Mesangial cell (primary cell): ENCODE data around the gene SUFU. TPM values are rescaled to one million over a fixed set of nuclear protein-coding genes. Genes with fewer than 3 reads are reported as not detected.

Source experiments
- total RNA-seq: library from RNA; depleted of rRNA; stranded (reverse); fragments of >200 nt; gene quantifications from 2 replicates; pipeline ENCODE4 v1.2.3, GENCODE V29; 2015

SUFU gene
- total RNA-seq: 6.5 and 11.0 TPM in 2 replicates

DNA sequence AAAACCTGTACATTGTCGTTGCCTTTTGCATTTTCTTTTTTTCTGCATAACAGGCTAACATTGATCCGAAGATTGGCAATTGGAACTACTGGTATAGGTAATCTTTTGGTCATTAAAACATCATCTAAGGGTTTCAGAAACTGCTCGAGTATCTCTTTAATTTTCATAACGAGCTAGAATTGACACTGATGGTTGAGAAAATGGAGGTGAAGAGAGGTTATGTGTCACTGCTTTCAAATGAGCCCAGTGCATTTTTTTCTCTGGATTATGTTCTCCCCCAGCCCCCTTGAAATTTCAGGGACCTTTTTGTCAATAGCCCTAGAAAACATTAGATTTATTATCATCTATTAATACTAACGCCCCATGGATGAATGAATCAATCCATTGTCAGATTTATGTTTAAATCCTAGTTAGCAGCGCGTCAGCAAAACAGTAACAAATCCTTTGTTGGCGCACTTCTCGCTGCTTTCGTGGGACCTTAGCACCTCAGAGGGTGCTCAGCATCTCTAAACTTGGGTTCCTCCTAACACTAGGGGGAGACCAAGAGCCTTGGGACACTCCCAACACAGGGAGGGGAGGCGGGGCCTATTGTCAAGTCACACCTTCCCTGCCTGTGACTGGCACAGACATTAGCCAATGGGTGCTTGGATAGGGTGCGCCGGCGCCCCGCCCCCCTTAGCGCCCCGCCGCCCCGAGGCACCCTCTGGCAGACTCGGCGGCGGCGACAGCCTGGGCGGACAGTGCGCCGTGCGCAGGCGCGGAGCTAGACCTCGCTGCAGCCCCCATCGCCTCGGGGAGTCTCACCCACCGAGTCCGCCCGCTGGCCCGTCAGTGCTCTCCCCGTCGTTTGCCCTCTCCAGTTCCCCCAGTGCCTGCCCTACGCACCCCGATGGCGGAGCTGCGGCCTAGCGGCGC is at the start of gene SUFU:
Gene SUFU, plus strand, starts transcription at position 709 of the 915 bp plus-strand sequence. Its CDS starts 181 bp downstream, at position 890.

DNA sequence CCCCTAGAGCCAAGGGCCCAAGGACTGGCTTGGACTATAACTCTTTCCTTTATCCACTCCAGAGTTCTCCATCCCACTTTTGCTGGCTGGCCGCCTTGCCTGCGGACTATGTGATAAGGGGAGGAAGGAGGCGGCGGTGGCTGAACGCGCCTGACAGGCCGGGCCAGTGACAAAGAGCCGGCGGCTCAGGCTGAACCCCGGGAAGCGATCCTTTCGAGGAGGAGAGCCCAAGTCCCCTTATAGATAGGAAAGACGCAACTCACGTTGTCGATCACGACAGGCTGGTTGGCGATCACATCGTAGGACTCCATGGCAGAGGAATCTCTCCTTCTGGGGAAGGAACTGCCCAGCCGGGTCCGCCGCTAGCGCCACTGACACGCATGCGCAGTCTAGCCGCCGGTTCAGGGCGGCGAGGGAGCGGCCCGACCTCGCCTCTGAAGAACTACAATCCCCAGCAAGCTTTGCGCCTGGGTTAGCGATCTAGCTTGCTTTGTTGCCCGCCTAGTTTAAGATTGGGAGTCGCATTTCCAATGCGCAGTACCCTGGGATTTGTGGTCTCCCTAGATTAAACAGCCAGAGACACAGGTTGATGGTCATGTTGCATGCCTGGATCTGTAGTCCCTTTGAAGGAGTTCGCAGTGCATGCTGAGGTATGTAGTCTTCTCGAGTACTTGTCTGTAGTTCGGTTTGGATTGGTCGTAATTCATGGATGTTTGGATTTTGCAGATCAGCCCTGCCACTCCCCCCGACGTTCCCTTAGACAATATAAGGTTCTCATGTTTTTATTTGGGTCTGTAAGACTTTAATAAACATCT is 1.2 kb upstream of the SUFU start, which contains the start of gene ACTR1A:
Gene ACTR1A, minus strand, starts transcription at position 376 of the 815 bp plus-strand sequence. Its CDS starts 65 bp downstream, at position 311.

GRCh38 chr10:102644066-102644645 is 140.4 kb downstream of the SUFU start, which contains the start of gene TRIM8:
TSS of gene TRIM8 (plus strand) at chr10:102644479. CDS start at chr10:102644618, 139 bp downstream.

Other genes starting within 250 kb of the SUFU start
- gene NFKB2, start 108.3 kb upstream of the SUFU start, total RNA-seq: 31.7 and 37.0 TPM in 2 replicates
- 1.6 and 9.3 TPM in 2 replicates for gene PSD, start 85.2 kb upstream of the SUFU start, total RNA-seq
- 20.0 and 26.7 TPM in 2 replicates for gene FBXL15, start 83.1 kb upstream of the SUFU start, total RNA-seq
- 60.9 and 80.9 TPM in 2 replicates for gene CUEDC2, start 71.4 kb upstream of the SUFU start, total RNA-seq
- gene C10orf95, start 52.4 kb upstream of the SUFU start, total RNA-seq: 0.13 and 0.33 TPM in 2 replicates
- gene ACTR1A, start 1.3 kb upstream of the SUFU start, total RNA-seq: 147 and 179 TPM in 2 replicates
- gene TRIM8, start 140.5 kb downstream of the SUFU start, total RNA-seq: 125 and 217 TPM in 2 replicates
- gene ARL3, start 210.4 kb downstream of the SUFU start, total RNA-seq: 6.2 and 6.8 TPM in 2 replicates
- gene SFXN2, start 210.7 kb downstream of the SUFU start, total RNA-seq: 7.2 and 12.9 TPM in 2 replicates
- gene WBP1L, start 240.0 kb downstream of the SUFU start, total RNA-seq: 42.9 and 94.7 TPM in 2 replicates